Calu3 (cell line): ENCODE results near the gene PLEKHA5. TPM values are rescaled to one million over a fixed set of nuclear protein-coding genes. Genes with fewer than 3 reads are reported as not detected.

Experiments
- BruUV-seq: library from RNA; stranded (reverse); fragments of 400-500 nt; replicated peaks from 2 replicates; lab custom pipeline; 2021; lab: Mats Ljungman, UMichigan
- CTCF ChIA-PET: fragments of 300-600 bp; sonication (Branson Sonifier 250); formaldehyde crosslinking; loops from one replicate; lab custom pipeline; 2022; ENCODE audit warnings: antibody characterized with exemption; lab: Charles Lee
- DNase-seq: peaks from one replicate; pipeline ENCODE4 v3.0.0; 2022
- H3K27ac Mint-ChIP-seq: one replicate; pipeline ENCODE4 v1.8.0; 2022; ENCODE audit warnings: mixed read lengths; ENCODE audit not compliant: unreplicated experiment
- H3K27me3 Mint-ChIP-seq: one replicate; pipeline ENCODE4 v1.8.0; 2022; ENCODE audit warnings: mixed read lengths; ENCODE audit not compliant: unreplicated experiment
- H3K36me3 Mint-ChIP-seq: one replicate; pipeline ENCODE4 v1.8.0; 2022; ENCODE audit warnings: mild to moderate bottlenecking, moderate library complexity, mixed read lengths; ENCODE audit not compliant: insufficient read depth, unreplicated experiment
- H3K4me1 Mint-ChIP-seq: one replicate; pipeline ENCODE4 v1.8.0; 2022; ENCODE audit warnings: mild to moderate bottlenecking, low read depth, mixed read lengths; ENCODE audit not compliant: unreplicated experiment
- H3K4me3 Mint-ChIP-seq: one replicate; pipeline ENCODE4 v1.8.0; 2022; ENCODE audit warnings: mild to moderate bottlenecking, low read depth, moderate library complexity, mixed read lengths; ENCODE audit not compliant: unreplicated experiment
- H3K9me3 Mint-ChIP-seq: one replicate; pipeline ENCODE4 v1.8.0; 2022; ENCODE audit warnings: low read depth, mixed read lengths; ENCODE audit not compliant: unreplicated experiment
- CTCF ChIP-seq: fragments of 200-600 bp; IDR thresholded peaks from one replicate; pipeline ENCODE4 v1.8.0; 2022; ENCODE audit warnings: antibody characterized with exemption; ENCODE audit not compliant: unreplicated experiment
- intact Hi-C: fragments of 100-400 bp; cut with micrococcal nuclease; formaldehyde crosslinking; loops from one replicate; pipeline ENCODE4 v1.10.0; 2022; ENCODE audit not compliant: unreplicated experiment
- total RNA-seq: library from RNA; stranded (reverse); gene quantifications from 2 replicates; pipeline ENCODE4 v1.2.3, GENCODE V29; 2022

The PLEKHA5 gene
- total RNA-seq, 1 experiment from 2014 or later: 57.9 TPM

DNA sequence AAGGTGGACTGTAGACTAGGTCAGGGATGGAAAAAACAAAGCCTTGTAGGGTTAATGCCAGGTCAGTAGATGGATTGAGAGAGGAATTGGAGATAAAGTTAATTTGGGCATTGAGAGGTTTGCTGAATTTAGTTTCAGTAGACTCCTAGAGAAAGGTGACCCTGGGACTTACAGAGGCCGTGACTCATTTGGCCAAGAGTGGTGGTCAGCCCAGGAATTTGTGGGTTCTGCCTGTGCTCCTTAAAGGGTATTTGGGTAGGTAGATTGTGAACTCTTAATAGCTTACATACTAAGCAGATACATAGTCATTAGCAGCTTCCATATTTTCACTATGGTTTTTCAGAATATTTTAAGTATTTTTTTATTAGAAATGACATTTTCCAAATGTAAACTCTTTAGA is 21.8 kb downstream of the PLEKHA5 start:
- Mint-ChIP-seq H3K9me3 (peaks cover 4% of the 10 kb centered on the region), H3K4me3 (no peak overlapping the region), H3K27ac (peak overlapping the region; percentile 0), H3K27me3 (no peaks in the 10 kb centered on the region), H3K4me1 (peaks cover 40% of the 10 kb centered on the region), H3K36me3 (peaks cover 5% of the 10 kb centered on the region)
- CTCF ChIA-PET: interaction anchor here (1.0 kb wide), 1 partner anchor 10 kb away, joined by 3 read pairs; no protein-coding TSS in a partner anchor
- no TSS peak for BruUV-seq
- DNase-seq: no peak
- intact Hi-C loops: no loop called here
- TF ChIP-seq CTCF: no peak

GRCh38 chr12:19153396-19153795 is 23.9 kb downstream of the PLEKHA5 start:
- intact Hi-C loops: no loop called here
- H3K4me3 Mint-ChIP-seq: no peak overlapping the region
- peaks cover 41% of the 10 kb centered on the region for H3K4me1 Mint-ChIP-seq
- no TSS peak for BruUV-seq
- H3K36me3 Mint-ChIP-seq: peaks cover 5% of the 10 kb centered on the region
- H3K27ac Mint-ChIP-seq: no peak overlapping the region
- H3K9me3 Mint-ChIP-seq: peaks cover 4% of the 10 kb centered on the region
- no peak for DNase-seq
- TF ChIP-seq CTCF: no peak
- CTCF ChIA-PET: no interaction called here
- H3K27me3 Mint-ChIP-seq: no peaks in the 10 kb centered on the region

- DNase-seq: no peak
- CTCF ChIA-PET: no interaction called here
- TF ChIP-seq CTCF: no peak
- H3K4me3 Mint-ChIP-seq: no peak overlapping the region
- H3K27me3 Mint-ChIP-seq: no peaks in the 10 kb centered on the region
- H3K36me3 Mint-ChIP-seq: peaks cover 5% of the 10 kb centered on the region
- peaks cover 49% of the 10 kb centered on the region for H3K4me1 Mint-ChIP-seq
- H3K9me3 Mint-ChIP-seq: peaks cover 4% of the 10 kb centered on the region
- no peak overlapping the region for H3K27ac Mint-ChIP-seq
- intact Hi-C loops: no loop called here
- no TSS peak for BruUV-seq
These were observed 25.2 kb downstream of the PLEKHA5 start for GRCh38 chr12:19154686-19155085.

- intact Hi-C loops: no loop called here
- no peaks in the 10 kb centered on the region for H3K27me3 Mint-ChIP-seq
- DNase-seq: no peak
- CTCF ChIA-PET: interaction anchor here (0.5 kb wide), 1 partner anchor 482 kb away, joined by 3 read pairs; no protein-coding TSS in a partner anchor
- no peak overlapping the region for H3K4me3 Mint-ChIP-seq
- H3K27ac Mint-ChIP-seq: no peak overlapping the region
- peaks cover under 1% of the 10 kb centered on the region for H3K9me3 Mint-ChIP-seq
- no peak for TF ChIP-seq CTCF
- peaks cover 1% of the 10 kb centered on the region for H3K36me3 Mint-ChIP-seq
- no TSS peak for BruUV-seq
- peaks cover 40% of the 10 kb centered on the region for H3K4me1 Mint-ChIP-seq
These were observed 26.6 kb downstream of the PLEKHA5 start for GRCh38 chr12:19155981-19156734.
